GM18505 (cell line): ENCODE results near the gene RPS16.
"Not testable (repeated sequence)": the region's sequence is repeated elsewhere in the genome, so short reads cannot be mapped to it uniquely, and the experiment has no call there.

Experiments
- ATAC-seq: cut with Tn5 transposase; IDR thresholded peaks from one replicate; pipeline ENCODE4 v1.9.1; 2021; ENCODE audit not compliant: unreplicated experiment
- POLR2A ChIP-seq: IDR thresholded peaks from 4 replicates; pipeline ENCODE4 v1.6.1; 2011; ENCODE audit warnings: borderline replicate concordance; ENCODE audit not compliant: insufficient read depth, insufficient read length; ENCODE audit errors: extremely low read depth

The RPS16 gene

DNA sequence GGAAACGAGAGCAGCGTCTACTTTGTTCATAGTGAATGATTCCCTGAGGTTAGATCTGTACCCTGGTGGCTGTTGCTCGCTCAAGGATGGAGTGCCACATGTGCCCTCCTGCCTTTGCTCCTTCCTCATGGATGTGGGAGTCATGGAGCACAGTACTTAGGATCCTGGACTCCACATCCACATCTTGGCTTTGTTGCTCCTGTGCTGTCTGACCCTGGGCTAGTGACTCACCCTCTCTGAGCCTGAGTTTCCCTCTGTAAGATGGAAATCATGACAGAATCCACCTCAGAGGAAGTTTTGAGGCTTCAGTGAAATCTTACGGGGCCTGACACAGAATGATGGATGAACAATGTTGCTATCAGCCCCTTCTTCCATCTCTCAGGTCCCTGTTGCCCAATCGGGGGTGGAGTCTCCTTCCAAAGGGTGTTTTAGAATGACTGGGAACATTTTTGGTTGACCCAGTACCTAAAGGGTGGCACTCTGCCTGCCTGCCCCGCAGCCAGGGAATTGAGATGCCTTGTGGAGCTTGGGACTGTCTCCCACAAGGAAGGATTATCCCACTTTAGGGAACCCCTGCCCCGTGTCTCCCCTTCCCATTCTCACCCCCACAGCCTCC lies 35.1 kb upstream of the RPS16 start:
- no peak for ATAC-seq
- no peak for TF ChIP-seq POLR2A

GRCh38 chr19:39469567-39469966 lies 33.8 kb upstream of the RPS16 start:
- no peak for ATAC-seq
- no peak for TF ChIP-seq POLR2A

GRCh38 chr19:39469036-39469435 lies 33.3 kb upstream of the RPS16 start:
- no peak for TF ChIP-seq POLR2A
- ATAC-seq, result no peak

GRCh38 chr19:39467941-39468340 lies 32.2 kb upstream of the RPS16 start:
- no peak for ATAC-seq
- no peak for TF ChIP-seq POLR2A

DNA sequence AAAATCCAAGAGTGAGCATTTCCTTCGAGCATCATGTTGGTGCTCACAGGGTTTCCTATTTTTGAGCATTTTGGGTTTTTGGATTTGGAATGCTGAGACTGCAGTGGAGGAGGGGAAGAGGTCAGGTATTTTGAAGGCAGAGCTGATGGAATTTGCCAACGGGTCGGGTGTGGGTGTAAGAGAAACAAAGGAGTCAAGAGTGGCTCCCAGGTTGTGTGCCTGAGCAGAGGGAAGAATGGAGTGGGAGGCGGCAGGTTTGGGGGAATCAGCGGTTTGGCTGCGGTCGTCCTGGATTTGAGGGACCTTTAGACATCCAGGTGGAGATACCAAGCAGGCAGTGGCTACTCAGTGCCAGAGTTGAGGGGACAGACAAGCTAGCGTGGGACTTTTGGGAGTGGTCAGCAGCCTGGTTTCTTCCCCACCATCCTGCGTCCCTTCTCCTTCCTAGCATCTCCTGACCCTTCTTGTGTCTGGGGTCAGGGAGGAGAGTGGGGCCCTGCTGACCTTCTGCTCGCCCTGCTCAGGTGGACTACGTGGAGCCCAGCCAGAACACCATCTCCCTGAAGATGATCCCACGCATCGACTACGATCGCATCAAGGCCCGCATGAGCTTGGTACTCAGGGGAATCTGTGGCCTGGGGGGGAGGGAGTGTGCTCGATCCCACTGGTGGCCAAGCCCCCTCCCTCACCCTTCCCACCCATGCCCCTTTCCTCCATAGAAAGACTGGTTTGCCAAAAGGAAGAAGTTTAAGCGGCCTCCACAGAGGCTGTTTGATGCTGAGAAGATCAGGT lies 30.4 kb upstream of the RPS16 start:
- ATAC-seq, result no peak
- no peak for TF ChIP-seq POLR2A

DNA sequence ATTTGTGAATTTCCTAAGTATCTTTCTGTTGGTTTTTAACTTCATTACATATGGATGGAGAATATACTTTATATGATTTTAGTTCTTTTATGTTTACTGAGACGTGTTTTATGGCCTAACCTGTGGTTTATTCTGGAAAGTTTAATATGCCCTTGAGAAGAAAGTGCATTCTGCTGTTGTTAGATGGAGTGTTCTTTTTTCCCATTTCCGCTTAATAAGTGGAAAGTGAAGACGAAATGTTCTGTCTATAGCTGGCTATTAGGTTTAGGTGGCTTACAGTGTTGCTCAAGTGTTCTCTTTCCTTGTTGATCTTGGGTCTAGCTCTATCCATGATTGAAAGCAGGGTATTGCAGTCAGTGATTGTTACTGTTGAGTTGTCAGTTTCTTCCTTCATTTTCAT lies 27.7 kb upstream of the RPS16 start:
- TF ChIP-seq POLR2A, result no peak
- no peak for ATAC-seq

- not testable (repeated sequence) for ATAC-seq
Measured at GRCh38 chr19:39451257-39451656, 15.5 kb upstream of the RPS16 start.

DNA sequence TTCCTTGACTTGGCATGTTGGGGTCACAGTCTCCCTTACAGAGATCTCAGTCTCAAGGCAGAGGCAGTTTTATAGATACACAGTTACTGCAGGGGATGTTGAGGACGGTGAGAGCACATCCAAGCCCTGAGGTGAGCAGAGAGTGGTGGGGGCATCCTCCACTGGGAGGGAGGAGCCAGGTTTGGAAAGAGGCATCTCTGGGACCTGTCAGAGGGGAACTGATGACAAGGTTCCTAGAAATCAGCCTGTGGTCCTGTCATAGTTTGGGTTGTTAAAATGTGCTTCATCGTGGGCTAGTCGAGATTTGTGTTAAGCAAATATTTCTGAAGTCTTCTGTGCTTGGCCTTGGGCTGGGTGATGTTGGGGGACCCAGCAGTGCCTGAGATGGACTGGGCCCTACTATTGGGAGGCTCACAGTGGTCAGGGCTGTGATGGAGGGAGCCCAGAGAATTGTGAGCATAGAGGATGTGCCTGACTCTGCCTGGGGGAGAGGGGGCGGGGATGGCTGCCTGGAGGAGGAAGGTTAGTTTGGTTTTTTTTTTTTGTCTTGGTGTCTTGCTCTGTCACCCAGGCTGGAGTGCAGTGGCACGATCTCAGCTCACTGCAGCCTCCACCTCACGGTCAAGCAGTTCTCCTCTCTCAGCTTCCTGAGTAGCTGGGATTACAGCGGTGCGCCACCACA lies 13.5 kb upstream of the RPS16 start:
- no peak for ATAC-seq
- no peak for TF ChIP-seq POLR2A

DNA sequence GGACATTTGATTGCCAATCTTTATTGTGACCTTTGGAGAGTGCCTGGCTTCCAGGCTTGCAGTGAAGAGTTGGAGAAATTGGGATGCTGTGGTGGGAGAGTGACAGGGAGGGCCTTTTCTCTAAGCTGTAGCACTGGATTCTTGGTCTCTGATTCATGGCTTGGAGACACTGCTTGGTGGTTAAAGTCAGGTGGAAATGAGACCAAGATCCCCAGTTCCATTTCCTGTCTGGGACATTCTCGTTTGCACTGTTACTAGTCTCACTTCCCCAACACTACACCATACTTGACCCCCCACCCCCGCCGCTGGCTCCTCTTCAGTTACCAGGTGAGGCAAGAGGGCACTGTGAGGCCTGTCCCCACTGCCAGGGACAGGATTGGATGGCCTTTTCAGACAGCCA lies 12.5 kb upstream of the RPS16 start:
- ATAC-seq, result no peak
- TF ChIP-seq POLR2A, result no peak

GRCh38 chr19:39446365-39447084 lies 10.8 kb upstream of the RPS16 start:
- ATAC-seq, result no peak
- no peak for TF ChIP-seq POLR2A

DNA sequence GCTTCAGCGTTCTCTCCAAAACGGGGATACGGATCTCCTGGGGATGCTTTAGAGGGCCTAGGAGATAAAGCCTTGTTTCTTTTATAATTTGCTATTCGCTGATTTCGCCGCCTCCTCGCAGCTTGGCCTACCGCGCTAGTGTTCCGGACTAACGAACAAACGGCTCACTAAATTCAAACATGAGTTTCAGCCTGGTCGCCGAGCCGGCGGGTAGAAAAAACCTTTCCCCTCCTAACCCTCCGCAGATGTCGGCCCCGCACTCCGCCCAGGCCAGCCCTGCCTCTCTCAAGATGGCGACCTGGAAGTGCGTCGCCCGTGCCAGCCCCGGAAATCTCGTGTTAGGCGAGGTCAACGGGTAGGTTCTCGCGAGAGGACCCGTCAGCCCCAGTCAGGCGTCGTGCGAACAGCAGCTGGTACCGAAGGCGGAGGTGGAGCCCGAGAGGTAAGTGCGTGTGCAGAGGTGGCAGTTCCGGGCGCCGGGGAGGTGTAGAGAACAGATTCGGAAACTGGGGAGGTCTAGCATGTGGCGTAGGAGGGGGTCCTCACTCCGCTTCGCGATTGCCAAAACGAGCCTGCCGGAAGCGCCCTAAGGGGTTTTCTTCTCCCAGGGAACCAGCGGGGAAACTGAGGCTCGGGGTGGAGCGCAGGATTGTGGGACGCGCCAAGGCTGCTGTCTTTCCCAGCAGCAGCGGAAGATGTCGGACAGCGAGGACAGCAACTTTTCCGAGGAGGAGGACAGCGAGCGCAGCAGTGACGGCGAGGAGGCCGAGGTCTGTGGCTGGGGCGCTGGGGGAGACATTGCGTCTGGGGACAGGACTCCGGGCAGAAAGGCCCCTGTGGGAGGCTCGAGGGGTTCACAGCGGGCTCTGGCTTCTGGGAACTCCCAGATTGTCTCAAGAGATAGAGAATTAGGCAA lies 9.7 kb upstream of the RPS16 start, which contains the start of gene SUPT5H:
Gene SUPT5H, plus strand, starts transcription at position 387 of the 916 bp plus-strand sequence. Its CDS starts 309 bp downstream, at position 696.
- TF ChIP-seq POLR2A, result peak; percentile 95
- peak; percentile 79 for ATAC-seq

DNA sequence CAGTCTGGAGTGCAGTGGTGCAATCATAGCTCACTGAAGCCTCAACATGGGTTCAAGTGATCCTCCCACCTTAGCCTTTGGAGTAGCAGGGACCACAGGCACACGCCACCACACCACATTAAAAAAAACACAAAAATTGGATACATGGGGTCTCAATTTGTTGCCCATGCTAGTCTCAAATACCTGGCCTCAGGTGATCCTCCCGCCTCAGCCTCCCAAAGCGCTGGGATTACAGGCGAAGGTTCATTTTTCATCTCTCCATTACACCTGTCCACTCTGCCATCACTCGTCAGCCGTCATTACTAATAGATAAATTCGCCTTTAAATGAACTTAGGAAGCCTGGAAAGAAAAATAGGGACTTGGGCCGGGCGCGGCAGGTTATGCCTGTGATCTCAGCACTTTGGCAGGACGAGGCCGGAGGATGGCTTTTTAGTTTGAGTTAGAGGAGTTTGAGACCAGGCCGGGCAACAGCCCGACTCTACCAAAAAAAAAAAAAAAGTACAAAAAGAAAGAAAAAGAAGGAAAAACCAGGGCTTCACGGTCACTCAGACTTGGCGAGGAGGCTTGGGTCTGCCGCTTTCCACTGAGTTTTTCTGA lies 8.9 kb upstream of the RPS16 start:
- ATAC-seq, result no peak
- TF ChIP-seq POLR2A, result no peak
